ENCODE results near the gene CD59. TPM values are rescaled to one million over a fixed set of nuclear protein-coding genes. Genes with fewer than 3 reads are reported as not detected.

The CD59 gene
- total and polyA plus RNA-seq, 9 donors: 73.0 to 807 (median 288) TPM

DNA sequence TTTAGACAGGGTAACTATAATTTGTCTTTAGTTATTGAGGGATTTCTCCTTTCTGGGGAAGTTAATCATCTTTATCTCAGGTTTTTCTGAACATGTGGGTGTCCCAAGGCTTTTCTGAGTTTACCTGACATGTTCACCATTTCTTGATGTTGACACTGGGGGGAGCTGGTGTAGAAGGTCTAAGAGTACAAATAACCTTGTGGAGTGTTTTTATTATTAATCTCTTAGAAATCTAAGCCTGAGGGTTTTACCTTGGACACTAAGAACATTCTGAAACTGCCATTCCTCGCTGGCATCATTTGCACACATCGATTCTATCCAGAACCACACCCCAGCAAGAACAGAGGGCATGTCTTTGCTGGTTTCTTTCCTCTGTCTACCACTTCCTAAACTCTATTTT is 20.0 kb downstream of the CD59 start:
- Histone ChIP-seq H3K36me3 (no peaks in the 10 kb centered on the region), H3K4me3 (no peak overlapping the region), H3K27me3 (no peaks in the 10 kb centered on the region), H3K9me3 (no peaks in the 10 kb centered on the region), H3K4me1 (ENCODE audit: insufficient read depth) (peaks cover 3% of the 10 kb centered on the region), H3K27ac (no peak overlapping the region)
- intact Hi-C loops (cut with DNase I): no loop called here
- TF ChIP-seq, protein P1, sequence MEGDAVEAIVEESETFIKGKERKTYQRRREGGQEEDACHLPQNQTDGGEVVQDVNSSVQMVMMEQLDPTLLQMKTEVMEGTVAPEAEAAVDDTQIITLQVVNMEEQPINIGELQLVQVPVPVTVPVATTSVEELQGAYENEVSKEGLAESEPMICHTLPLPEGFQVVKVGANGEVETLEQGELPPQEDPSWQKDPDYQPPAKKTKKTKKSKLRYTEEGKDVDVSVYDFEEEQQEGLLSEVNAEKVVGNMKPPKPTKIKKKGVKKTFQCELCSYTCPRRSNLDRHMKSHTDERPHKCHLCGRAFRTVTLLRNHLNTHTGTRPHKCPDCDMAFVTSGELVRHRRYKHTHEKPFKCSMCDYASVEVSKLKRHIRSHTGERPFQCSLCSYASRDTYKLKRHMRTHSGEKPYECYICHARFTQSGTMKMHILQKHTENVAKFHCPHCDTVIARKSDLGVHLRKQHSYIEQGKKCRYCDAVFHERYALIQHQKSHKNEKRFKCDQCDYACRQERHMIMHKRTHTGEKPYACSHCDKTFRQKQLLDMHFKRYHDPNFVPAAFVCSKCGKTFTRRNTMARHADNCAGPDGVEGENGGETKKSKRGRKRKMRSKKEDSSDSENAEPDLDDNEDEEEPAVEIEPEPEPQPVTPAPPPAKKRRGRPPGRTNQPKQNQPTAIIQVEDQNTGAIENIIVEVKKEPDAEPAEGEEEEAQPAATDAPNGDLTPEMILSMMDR (IDR thresholded peaks at IDR 0.05): no peak
- TF ChIP-seq EP300 (IDR thresholded peaks at IDR 0.05) (no peak), POLR2A (IDR thresholded peaks at IDR 0.05) (no peak)
- no peak for DNase-seq
- WGBS, 3 donors: 80 to 95% (median 90%) methylated on average over 2 of the region's 2 CpGs

DNA sequence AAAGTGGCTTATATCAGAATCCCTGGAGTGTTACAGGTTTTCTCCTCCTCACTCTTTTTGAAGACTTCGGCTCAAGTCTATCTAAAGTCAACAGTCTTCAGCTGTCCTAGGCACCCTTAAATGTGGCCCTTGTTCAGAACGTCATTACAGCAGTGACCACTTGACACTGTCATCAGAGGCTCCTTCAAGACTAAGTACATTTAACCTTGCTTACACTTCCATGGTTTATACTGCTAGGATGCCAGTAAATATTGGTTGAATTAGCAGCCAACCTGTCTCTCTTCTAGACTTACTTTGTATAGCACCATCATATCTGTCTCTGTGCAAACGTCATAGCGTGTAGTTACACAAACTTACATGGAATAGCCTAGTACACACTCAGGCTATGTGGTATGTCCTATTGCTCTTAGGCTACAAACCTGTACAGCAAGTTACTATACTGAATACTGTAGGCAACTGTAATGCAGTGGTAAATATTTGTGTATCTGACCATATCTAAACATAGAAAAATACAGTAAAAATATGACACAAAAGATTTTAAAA is 22.3 kb downstream of the CD59 start:
- H3K4me3 ChIP-seq: no peak overlapping the region
- H3K27me3 ChIP-seq: no peaks in the 10 kb centered on the region
- H3K4me1 ChIP-seq (ENCODE audit: insufficient read depth): peaks cover 2% of the 10 kb centered on the region
- H3K27ac ChIP-seq: no peak overlapping the region
- 63 to 77% (median 76%) methylated on average over 4 of the region's 4 CpGs for WGBS, 3 donors
- intact Hi-C loops (cut with DNase I): no loop called here
- TF ChIP-seq, protein P1 (IDR thresholded peaks at IDR 0.05): no peak
- no peak for TF ChIP-seq POLR2A (IDR thresholded peaks at IDR 0.05)
- no peak for TF ChIP-seq EP300 (IDR thresholded peaks at IDR 0.05)
- no peak for DNase-seq
- H3K9me3 ChIP-seq: no peaks in the 10 kb centered on the region
- no peaks in the 10 kb centered on the region for H3K36me3 ChIP-seq

DNA sequence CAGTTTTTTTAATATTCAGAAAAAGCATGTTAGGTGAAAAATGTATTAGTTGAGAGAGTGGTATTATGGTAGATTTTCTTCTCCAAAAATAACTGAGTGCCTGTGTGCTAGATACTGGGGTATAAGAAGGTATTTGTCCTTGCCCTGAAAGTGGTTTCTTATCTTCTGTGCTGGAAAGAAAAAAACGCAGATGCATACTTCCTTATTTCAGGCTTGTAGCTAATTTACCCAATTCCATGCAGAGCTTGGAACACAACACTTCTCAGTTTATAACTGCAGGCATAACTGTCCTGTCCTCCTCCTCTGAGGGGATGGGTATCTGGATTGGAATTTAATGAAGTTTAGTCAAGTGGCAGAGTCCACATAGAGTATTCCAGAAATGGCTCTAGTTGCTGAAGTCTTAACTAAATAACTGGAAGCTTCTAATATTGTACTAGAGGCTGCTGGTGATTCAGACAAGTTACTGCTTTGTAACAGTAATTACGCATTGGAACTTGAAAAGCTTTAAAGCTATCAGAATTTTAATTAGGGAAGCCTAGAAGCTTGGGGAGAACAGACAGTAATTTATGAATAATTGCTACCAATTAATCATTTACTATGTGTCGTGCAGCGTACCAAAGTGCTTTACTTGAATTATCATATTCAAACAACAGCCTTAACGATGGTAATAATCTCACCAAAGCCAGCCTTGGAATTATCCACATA is 22.9 kb downstream of the CD59 start:
- intact Hi-C loops (cut with DNase I): no loop called here
- H3K4me1 ChIP-seq (ENCODE audit: insufficient read depth): peaks cover 2% of the 10 kb centered on the region

DNA sequence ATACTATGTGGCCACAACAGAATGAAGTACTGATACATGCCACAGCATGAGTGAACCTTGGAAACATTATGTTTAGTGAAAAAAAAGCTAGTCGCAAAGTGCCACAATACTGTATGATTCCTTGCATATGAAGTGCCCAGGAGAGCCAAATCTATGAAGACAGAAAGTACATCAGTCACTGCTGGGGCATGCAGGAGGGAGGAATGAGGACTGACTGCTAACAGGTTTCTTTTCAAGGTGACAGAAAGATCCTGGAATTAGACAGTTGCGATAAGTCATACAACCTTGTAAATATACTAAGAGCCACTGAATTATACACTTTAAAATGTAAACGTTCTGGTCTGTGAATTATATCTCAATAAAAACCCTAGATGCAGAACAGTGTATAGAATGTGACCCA is 23.8 kb downstream of the CD59 start:
- Histone ChIP-seq H3K36me3 (no peaks in the 10 kb centered on the region), H3K27me3 (no peaks in the 10 kb centered on the region), H3K27ac (no peak overlapping the region), H3K4me1 (ENCODE audit: insufficient read depth) (peaks cover 2% of the 10 kb centered on the region), H3K9me3 (no peaks in the 10 kb centered on the region), H3K4me3 (no peak overlapping the region)
- intact Hi-C loops (cut with DNase I): no loop called here
- no peak for TF ChIP-seq POLR2A (IDR thresholded peaks at IDR 0.05)
- no peak for TF ChIP-seq EP300 (IDR thresholded peaks at IDR 0.05)
- TF ChIP-seq, protein P1 (IDR thresholded peaks at IDR 0.05): no peak
- no peak for DNase-seq
- 77 to 82% (median 81%) methylated on average over 3 of the region's 3 CpGs for WGBS, 3 donors

More for the DNA sequence above, 22.9 kb downstream of the CD59 start:
- H3K9me3 ChIP-seq: no peaks in the 10 kb centered on the region
- H3K4me3 ChIP-seq: no peak overlapping the region
- no peak for DNase-seq
- H3K27ac ChIP-seq: no peak overlapping the region
- H3K27me3 ChIP-seq: no peaks in the 10 kb centered on the region
- H3K36me3 ChIP-seq: no peaks in the 10 kb centered on the region
- TF ChIP-seq EP300 (IDR thresholded peaks at IDR 0.05): no peak
- TF ChIP-seq, protein P1 (IDR thresholded peaks at IDR 0.05): no peak
- TF ChIP-seq POLR2A (IDR thresholded peaks at IDR 0.05): no peak
- 29 to 57% (median 53%) methylated on average over 5 of the region's 5 CpGs for WGBS, 3 donors
